Measurements from ENCODE around the gene C5orf22. TPM values are rescaled to one million over a fixed set of nuclear protein-coding genes. Genes with fewer than 3 reads are reported as not detected.

The C5orf22 gene
- total and polyA plus RNA-seq, 10 of the 15 experiments (the other 5 are each of a cell fraction or from before 2014, with no cell fraction given): 10.5 to 35.5 (median 24.0) TPM

DNA sequence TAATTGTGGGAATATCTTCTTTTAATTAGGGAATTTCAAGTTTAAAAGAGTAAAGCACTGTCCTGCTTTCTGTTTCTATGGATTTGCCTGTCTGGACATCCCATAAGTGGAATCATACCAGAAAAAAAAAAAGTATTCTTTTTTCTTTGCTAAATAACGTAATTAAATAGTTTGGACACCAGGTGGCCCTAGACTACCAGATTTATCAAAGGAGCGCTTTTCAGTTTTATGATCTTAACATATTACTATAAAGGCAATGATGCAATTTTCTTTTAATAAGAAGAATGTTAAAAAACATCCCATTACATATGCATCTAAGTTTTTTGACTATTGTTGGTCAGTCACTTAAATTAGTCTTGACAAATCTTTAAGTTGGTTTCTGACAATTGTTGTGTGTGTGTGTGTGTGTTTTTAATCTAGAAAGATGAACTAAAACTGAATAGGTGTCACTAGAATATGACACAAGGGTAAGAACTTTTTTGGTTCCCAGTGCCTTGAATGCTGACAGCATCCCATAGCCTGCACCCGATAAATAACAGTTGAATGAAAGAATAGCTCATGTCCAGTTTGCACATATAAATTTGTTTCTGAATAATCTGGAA, 49.5 kb downstream of the C5orf22 start:
- ChIA-PET SMC1A (ENCODE audit: uncharacterized antibody, unreplicated experiment) (interaction anchor here (1.0 to 1.9 kb wide), 4 partner anchors 17 to 511 kb away, joined by 3 to 5 read pairs (median 4); no protein-coding TSS in a partner anchor), POLR2A (no interaction called here), CTCF (interaction anchor here (0.8 to 1.7 kb wide), 5 partner anchors 11 to 576 kb away, joined by 3 to 14 read pairs (median 4); no protein-coding TSS in a partner anchor), RAD21 (ENCODE audit: unreplicated experiment) (interaction anchor here (0.6 to 1.7 kb wide), 3 partner anchors 192 to 511 kb away, joined by 3 to 6 read pairs (median 3); no protein-coding TSS in a partner anchor)
- Histone ChIP-seq H3K4me2 (ENCODE audit: control insufficient read depth, insufficient read depth) (no peak overlapping the region), H3K27me3 (replicated peaks in 1 of 2; ENCODE audit: control insufficient read depth in 2 of 2, insufficient read depth in 2 of 2, low read length in 1 of 2) (no peaks in the 10 kb centered on the region), H4K20me1 (ENCODE audit: control insufficient read depth, insufficient read depth) (no peaks in the 10 kb centered on the region), H3K4me3 (no peak overlapping the region), H3K79me2 (ENCODE audit: control insufficient read depth, insufficient read depth, low read length) (no peaks in the 10 kb centered on the region), H3K36me3 (ENCODE audit: control insufficient read depth in 2 of 2, insufficient read depth in 2 of 2, low read length in 1 of 2) (no peaks in the 10 kb centered on the region), H2AFZ (ENCODE audit: control insufficient read depth, low read depth, low read length) (no peak overlapping the region), H3K9me3 (replicated peaks; ENCODE audit: control insufficient read depth, insufficient read depth, low read length) (no peaks in the 10 kb centered on the region), H3K4me1 (ENCODE audit: control insufficient read depth, insufficient read depth, low read length) (no peaks in the 10 kb centered on the region), H3K9ac (ENCODE audit: control insufficient read depth, insufficient read depth, low read length) (no peak overlapping the region), H3K27ac (ENCODE audit: control insufficient read depth, insufficient read depth) (no peak overlapping the region)
- no TSS peak for BruUV-seq (replicated peaks)
- ATAC-seq (no peak), DNase-seq (ENCODE audit: low read depth, low spot score) (no peak), FAIRE-seq (peak; percentile 75)
- in situ Hi-C loops (cut with MboI) (loop anchor here (5.0 kb wide), 2 partner anchors 231 to 511 kb away; no protein-coding TSS in a partner anchor), intact Hi-C loops (cut with micrococcal nuclease; ENCODE audit: unreplicated experiment) (loop anchor here (1.0 to 10.0 kb wide), 4 partner anchors 228 to 512 kb away; no protein-coding TSS in a partner anchor)
- 7% methylated on average over 3 of the region's 3 CpGs for WGBS (ENCODE audit: insufficient coverage, insufficient replicate concordance, low lambda C conversion rate, missing lambda C conversion rate)
- TF ChIP-seq ESRRA (IDR thresholded peaks at IDR 0.05; ENCODE audit: low read length) (no peak), RAD21 (IDR thresholded peaks at IDR 0.05; ENCODE audit: insufficient read depth, low read depth, low read length) (peak; percentile 81), PML (IDR thresholded peaks at IDR 0.05; ENCODE audit: low read length) (no peak), WRNIP1 (IDR thresholded peaks at IDR 0.05; ENCODE audit: borderline replicate concordance, low read depth, low read length) (no peak), ZNF384 (IDR thresholded peaks at IDR 0.05; ENCODE audit: borderline replicate concordance, low read depth, low read length) (peak; percentile 53), RAD51 (IDR thresholded peaks at IDR 0.05) (no peak), SMC3 (IDR thresholded peaks at IDR 0.05; ENCODE audit: borderline replicate concordance, low read length) (peak; percentile 73; the same call in 1 of the 2 replicates), ZNF622 (IDR thresholded peaks at IDR 0.05) (no peak), RCOR1 (conservative IDR thresholded peaks at IDR 0.05; ENCODE audit: low read depth, low read length) (no peak)
- TF ChIP-seq, protein P1, sequence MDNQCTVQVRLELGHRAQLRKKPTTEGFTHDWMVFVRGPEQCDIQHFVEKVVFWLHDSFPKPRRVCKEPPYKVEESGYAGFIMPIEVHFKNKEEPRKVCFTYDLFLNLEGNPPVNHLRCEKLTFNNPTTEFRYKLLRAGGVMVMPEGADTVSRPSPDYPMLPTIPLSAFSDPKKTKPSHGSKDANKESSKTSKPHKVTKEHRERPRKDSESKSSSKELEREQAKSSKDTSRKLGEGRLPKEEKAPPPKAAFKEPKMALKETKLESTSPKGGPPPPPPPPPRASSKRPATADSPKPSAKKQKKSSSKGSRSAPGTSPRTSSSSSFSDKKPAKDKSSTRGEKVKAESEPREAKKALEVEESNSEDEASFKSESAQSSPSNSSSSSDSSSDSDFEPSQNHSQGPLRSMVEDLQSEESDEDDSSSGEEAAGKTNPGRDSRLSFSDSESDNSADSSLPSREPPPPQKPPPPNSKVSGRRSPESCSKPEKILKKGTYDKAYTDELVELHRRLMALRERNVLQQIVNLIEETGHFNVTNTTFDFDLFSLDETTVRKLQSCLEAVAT (IDR thresholded peaks at IDR 0.05): no peak
- TF ChIP-seq, protein P2, sequence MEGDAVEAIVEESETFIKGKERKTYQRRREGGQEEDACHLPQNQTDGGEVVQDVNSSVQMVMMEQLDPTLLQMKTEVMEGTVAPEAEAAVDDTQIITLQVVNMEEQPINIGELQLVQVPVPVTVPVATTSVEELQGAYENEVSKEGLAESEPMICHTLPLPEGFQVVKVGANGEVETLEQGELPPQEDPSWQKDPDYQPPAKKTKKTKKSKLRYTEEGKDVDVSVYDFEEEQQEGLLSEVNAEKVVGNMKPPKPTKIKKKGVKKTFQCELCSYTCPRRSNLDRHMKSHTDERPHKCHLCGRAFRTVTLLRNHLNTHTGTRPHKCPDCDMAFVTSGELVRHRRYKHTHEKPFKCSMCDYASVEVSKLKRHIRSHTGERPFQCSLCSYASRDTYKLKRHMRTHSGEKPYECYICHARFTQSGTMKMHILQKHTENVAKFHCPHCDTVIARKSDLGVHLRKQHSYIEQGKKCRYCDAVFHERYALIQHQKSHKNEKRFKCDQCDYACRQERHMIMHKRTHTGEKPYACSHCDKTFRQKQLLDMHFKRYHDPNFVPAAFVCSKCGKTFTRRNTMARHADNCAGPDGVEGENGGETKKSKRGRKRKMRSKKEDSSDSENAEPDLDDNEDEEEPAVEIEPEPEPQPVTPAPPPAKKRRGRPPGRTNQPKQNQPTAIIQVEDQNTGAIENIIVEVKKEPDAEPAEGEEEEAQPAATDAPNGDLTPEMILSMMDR (IDR thresholded peaks at IDR 0.05 in 2 of 3, conservative IDR thresholded peaks at IDR 0.05 in 1 of 3; ENCODE audit: control insufficient read depth in 2 of 3, extremely low read depth in 1 of 3, insufficient read depth in 1 of 3, low read depth in 3 of 3, low read length in 3 of 3): peak; percentile 18 to 54 (median 34); a peak in 4 of 6 replicates
- TF ChIP-seq, protein P3, sequence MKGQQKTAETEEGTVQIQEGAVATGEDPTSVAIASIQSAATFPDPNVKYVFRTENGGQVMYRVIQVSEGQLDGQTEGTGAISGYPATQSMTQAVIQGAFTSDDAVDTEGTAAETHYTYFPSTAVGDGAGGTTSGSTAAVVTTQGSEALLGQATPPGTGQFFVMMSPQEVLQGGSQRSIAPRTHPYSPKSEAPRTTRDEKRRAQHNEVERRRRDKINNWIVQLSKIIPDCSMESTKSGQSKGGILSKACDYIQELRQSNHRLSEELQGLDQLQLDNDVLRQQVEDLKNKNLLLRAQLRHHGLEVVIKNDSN (IDR thresholded peaks at IDR 0.05; ENCODE audit: borderline replicate concordance, extremely low read length, insufficient read depth, low read depth, low read length): no peak
